Caco-2 (cell line): ENCODE measurements around the gene ASNSD1. TPM values are rescaled to one million over a fixed set of nuclear protein-coding genes. Genes with fewer than 3 reads are reported as not detected.
A peak's percentile ranks its signal among the peaks of the same experiment; 100 is the strongest.

Experiments used
- BruUV-seq: library from RNA; stranded (reverse); fragments of 400-500 nt; replicated peaks from 2 replicates; lab custom pipeline; 2021; lab: Mats Ljungman, UMichigan
- CTCF ChIA-PET: fragments of 300-600 bp; sonication (Branson Sonifier 250); formaldehyde crosslinking; loops from one replicate; lab custom pipeline; 2022; ENCODE audit warnings: antibody characterized with exemption; lab: Charles Lee
- POLR2A ChIA-PET: fragments of 300-600 bp; sonication (Branson Sonifier 250); formaldehyde crosslinking; loops from one replicate; lab custom pipeline; 2022; ENCODE audit warnings: antibody characterized with exemption; lab: Charles Lee
- DNase-seq, 2 experiments: peaks; one replicate each; pipeline versions ENCODE4 v3.0.0 to v3.0.0-alpha.2; 2020 to 2022
- H3K27me3 ChIP-seq: replicated peaks from 2 replicates; pipeline ENCODE4 v1.6.0; 2011; ENCODE audit warnings: low read length; ENCODE audit not compliant: control insufficient read depth, insufficient read depth
- H3K36me3 ChIP-seq: 2 replicates; pipeline ENCODE4 v1.5.1; 2011; ENCODE audit warnings: low read length; ENCODE audit not compliant: control insufficient read depth, insufficient read depth
- H3K4me1 ChIP-seq: fragments of 250-450 bp; sonication (Bioruptor Pico); 2 replicates; pipeline ENCODE4 v1.5.1; 2020; ENCODE audit warnings: mild to moderate bottlenecking
- H3K4me3 ChIP-seq: 2 replicates; pipeline ENCODE4 v1.5.1; 2011; ENCODE audit warnings: low read depth, mild to moderate bottlenecking, control low read depth, low read length
- H3K9me3 ChIP-seq: fragments of 250-450 bp; sonication (Bioruptor Pico); 2 replicates; pipeline ENCODE4 v1.5.1; 2020; ENCODE audit warnings: mild to moderate bottlenecking, moderate library complexity
- H3K27ac Mint-ChIP-seq: one replicate; pipeline ENCODE4 v1.8.0; 2022; ENCODE audit warnings: mixed read lengths; ENCODE audit not compliant: unreplicated experiment
- H3K27me3 Mint-ChIP-seq: one replicate; pipeline ENCODE4 v1.8.0; 2022; ENCODE audit warnings: mixed read lengths; ENCODE audit not compliant: insufficient read depth, unreplicated experiment
- H3K36me3 Mint-ChIP-seq: one replicate; pipeline ENCODE4 v1.8.0; 2022; ENCODE audit warnings: mild to moderate bottlenecking, mixed read lengths; ENCODE audit not compliant: insufficient read depth, unreplicated experiment
- H3K4me1 Mint-ChIP-seq: one replicate; pipeline ENCODE4 v1.8.0; 2022; ENCODE audit warnings: low read depth, mixed read lengths; ENCODE audit not compliant: unreplicated experiment
- H3K4me3 Mint-ChIP-seq: one replicate; pipeline ENCODE4 v1.8.0; 2022; ENCODE audit warnings: mild to moderate bottlenecking, moderate library complexity, mixed read lengths; ENCODE audit not compliant: unreplicated experiment
- H3K9me3 Mint-ChIP-seq: one replicate; pipeline ENCODE4 v1.8.0; 2022; ENCODE audit warnings: mixed read lengths; ENCODE audit not compliant: unreplicated experiment
- CTCF ChIP-seq, 2 experiments: fragments of 200-600 bp in 1 of 2; IDR thresholded peaks; 1 replicate in 1 of 2; 2 replicates in 1 of 2; pipeline versions ENCODE4 v1.5.1 to v1.8.0; 2011 to 2022; ENCODE audit warnings: antibody characterized with exemption in 1 of 2, control low read depth in 1 of 2, inconsistent platforms in 1 of 2, low read depth in 1 of 2, low read length in 1 of 2, mild to moderate bottlenecking in 1 of 2, moderate library complexity in 1 of 2; ENCODE audit not compliant: insufficient read depth in 1 of 2, severe bottlenecking in 1 of 2, unreplicated experiment in 1 of 2
- intact Hi-C: fragments of 100-400 bp; cut with micrococcal nuclease; formaldehyde crosslinking; loops from one replicate; pipeline ENCODE4 v1.10.0; 2022; ENCODE audit not compliant: unreplicated experiment
- total RNA-seq: library from RNA; stranded (reverse); gene quantifications from 2 replicates; pipeline ENCODE4 v1.2.3, GENCODE V29; 2022

ASNSD1 gene
- total RNA-seq, 1 experiment from 2014 or later = 49.4 TPM

GRCh38 chr2:189654641-189655040 lies 6.6 kb upstream of the ASNSD1 start:
- no peaks in the 10 kb centered on the region for H3K4me1 Mint-ChIP-seq
- no peaks in the 10 kb centered on the region for H3K27me3 Mint-ChIP-seq
- no peak for TF ChIP-seq CTCF (IDR thresholded peaks at IDR 0.05; ENCODE audit: insufficient read depth in 1 of 2, low read depth in 1 of 2, low read length in 1 of 2, severe bottlenecking in 1 of 2, unreplicated experiment in 1 of 2)
- H3K4me3 ChIP-seq = no peak overlapping the region
- H3K36me3 ChIP-seq = no peaks in the 10 kb centered on the region
- H3K9me3 Mint-ChIP-seq = peaks cover 12% of the 10 kb centered on the region
- DNase-seq = no peak
- H3K36me3 Mint-ChIP-seq = no peaks in the 10 kb centered on the region
- H3K27ac Mint-ChIP-seq = no peak overlapping the region
- intact Hi-C loops = no loop called here
- H3K4me1 ChIP-seq = peaks cover 12% of the 10 kb centered on the region
- H3K4me3 Mint-ChIP-seq = no peak overlapping the region
- no TSS peak for BruUV-seq
- ChIA-PET POLR2A (no interaction called here), CTCF (interaction anchor here (1.5 kb wide), 1 partner anchor 108 kb away, joined by 4 read pairs; the partner anchor contains the start of gene OSGEPL1)
- no peaks in the 10 kb centered on the region for H3K27me3 ChIP-seq
- H3K9me3 ChIP-seq = peaks cover 4% of the 10 kb centered on the region; the same call in 1 of the 2 replicates

GRCh38 chr2:189657867-189658266 lies 3.4 kb upstream of the ASNSD1 start:
- intact Hi-C loops = no loop called here
- Histone ChIP-seq H3K4me3 (no peak overlapping the region), H3K27me3 (no peaks in the 10 kb centered on the region), H3K36me3 (no peaks in the 10 kb centered on the region), H3K4me1 (peaks cover 22% of the 10 kb centered on the region), H3K9me3 (no peaks in the 10 kb centered on the region)
- BruUV-seq = no TSS peak
- POLR2A ChIA-PET = interaction anchor here (1.1 kb wide), 1 partner anchor 77 kb away, joined by 3 read pairs; no protein-coding TSS in a partner anchor
- H3K27ac Mint-ChIP-seq = peak overlapping the region; percentile 39
- no peaks in the 10 kb centered on the region for H3K4me1 Mint-ChIP-seq
- no peak overlapping the region for H3K4me3 Mint-ChIP-seq
- H3K9me3 Mint-ChIP-seq = no peaks in the 10 kb centered on the region
- peak; percentile 45 to 48 for DNase-seq
- H3K27me3 Mint-ChIP-seq = no peaks in the 10 kb centered on the region
- H3K36me3 Mint-ChIP-seq = no peaks in the 10 kb centered on the region
- CTCF ChIA-PET = interaction anchor here (0.8 to 1.0 kb wide), 2 partner anchors 78 to 105 kb away, joined by 3 read pairs; partner anchors contain the start of genes OSGEPL1 and SLC40A1
- no peak for TF ChIP-seq CTCF (IDR thresholded peaks at IDR 0.05; ENCODE audit: insufficient read depth in 1 of 2, low read depth in 1 of 2, low read length in 1 of 2, severe bottlenecking in 1 of 2, unreplicated experiment in 1 of 2)

GRCh38 chr2:189658306-189659212 lies 2.7 kb upstream of the ASNSD1 start:
- H3K9me3 Mint-ChIP-seq = no peaks in the 10 kb centered on the region
- CTCF ChIA-PET = interaction anchor here (0.8 to 1.0 kb wide), 2 partner anchors 78 to 104 kb away, joined by 3 read pairs; partner anchors contain the start of genes OSGEPL1 and SLC40A1
- H3K27ac Mint-ChIP-seq = peak overlapping the region; percentile 39
- H3K9me3 ChIP-seq = no peaks in the 10 kb centered on the region
- TF ChIP-seq CTCF (IDR thresholded peaks at IDR 0.05; ENCODE audit: insufficient read depth in 1 of 2, low read depth in 1 of 2, low read length in 1 of 2, severe bottlenecking in 1 of 2, unreplicated experiment in 1 of 2) = no peak
- no TSS peak for BruUV-seq
- no peak for DNase-seq
- H3K4me3 Mint-ChIP-seq = no peak overlapping the region
- H3K27me3 Mint-ChIP-seq = no peaks in the 10 kb centered on the region
- POLR2A ChIA-PET = no interaction called here
- no peaks in the 10 kb centered on the region for H3K27me3 ChIP-seq
- H3K36me3 ChIP-seq = no peaks in the 10 kb centered on the region
- peaks cover 22% of the 10 kb centered on the region for H3K4me1 ChIP-seq
- H3K4me3 ChIP-seq = no peak overlapping the region
- intact Hi-C loops = no loop called here
- no peaks in the 10 kb centered on the region for H3K4me1 Mint-ChIP-seq
- no peaks in the 10 kb centered on the region for H3K36me3 Mint-ChIP-seq
